GM18909 (cell line): ENCODE results near the gene RABGGTA.

Experiments
- ATAC-seq: cut with Tn5 transposase; IDR thresholded peaks from one replicate; pipeline ENCODE4 v1.9.1; 2021; ENCODE audit warnings: mild to moderate bottlenecking; ENCODE audit not compliant: unreplicated experiment, poor library complexity

RABGGTA gene

DNA sequence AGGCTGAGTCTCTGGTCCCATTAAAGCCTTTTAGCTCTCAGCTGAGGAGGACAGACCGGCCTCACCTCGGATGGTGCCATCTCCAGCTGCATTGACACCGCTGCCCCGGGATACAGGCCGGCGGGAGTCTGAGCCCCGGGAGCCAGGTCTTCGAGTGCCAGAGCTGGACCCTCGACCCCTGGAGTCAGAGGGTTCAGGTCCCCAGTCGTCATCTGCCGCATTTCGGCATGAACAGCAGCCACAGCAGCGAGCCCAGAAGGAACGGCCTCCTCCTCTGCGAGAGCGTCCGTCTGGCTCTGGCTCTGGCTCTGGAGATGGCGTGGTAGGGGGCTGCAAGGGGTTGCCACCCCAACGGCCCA is 9.4 kb downstream of the RABGGTA start:
- ATAC-seq: no peak

DNA sequence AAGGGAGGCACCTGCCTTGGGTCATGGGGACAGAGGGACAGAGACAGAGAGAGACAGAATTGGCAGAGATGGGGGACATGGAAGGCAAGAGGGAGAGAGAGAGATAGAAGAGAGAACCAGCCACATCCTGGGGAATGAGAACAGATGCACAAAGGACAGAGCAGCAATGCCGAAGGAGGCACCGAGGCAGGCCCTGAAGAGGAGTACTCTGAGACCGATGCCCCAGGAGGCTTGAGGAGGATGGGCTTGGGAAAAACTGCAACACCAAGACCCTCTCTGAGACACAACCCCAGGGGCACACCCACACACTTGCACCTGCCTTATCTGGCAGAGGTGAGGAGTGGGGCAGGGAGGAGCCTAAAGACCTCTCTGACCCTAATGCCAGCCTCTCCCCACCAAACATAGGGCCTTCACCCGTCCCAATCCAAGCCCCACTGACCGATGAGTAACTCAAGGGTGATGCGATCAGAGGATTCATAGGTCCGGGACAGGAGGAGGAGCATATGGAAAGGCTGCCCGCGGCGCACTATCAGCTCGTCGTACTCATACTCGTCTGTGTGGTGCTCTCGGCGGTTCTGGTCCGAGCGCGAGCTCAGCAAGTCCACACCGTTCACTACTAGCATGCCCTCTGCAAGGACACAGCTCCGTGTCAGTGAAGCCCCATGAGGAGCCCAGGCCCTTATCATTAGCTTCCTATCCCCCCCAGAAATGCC is 10.0 kb downstream of the RABGGTA start:
- ATAC-seq: no peak

DNA sequence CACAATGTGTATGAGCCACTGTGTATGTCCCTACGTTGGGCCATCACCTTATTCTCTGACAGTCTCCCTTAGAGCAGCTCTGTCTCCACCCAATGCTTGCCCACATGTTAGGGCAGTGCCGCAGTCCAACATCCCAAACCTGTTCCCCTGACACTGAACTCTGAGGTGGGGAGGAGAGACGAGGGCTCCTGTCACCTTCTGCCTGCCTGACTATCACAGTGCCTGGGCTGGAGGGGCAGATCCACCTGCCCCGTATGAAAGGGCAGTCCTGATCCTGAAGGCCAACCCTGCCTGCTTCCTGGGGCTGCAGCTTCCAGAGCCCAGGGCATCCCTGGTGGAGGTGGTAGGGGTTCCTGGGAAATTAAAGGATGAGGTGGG is 10.6 kb downstream of the RABGGTA start:
- no peak for ATAC-seq

DNA sequence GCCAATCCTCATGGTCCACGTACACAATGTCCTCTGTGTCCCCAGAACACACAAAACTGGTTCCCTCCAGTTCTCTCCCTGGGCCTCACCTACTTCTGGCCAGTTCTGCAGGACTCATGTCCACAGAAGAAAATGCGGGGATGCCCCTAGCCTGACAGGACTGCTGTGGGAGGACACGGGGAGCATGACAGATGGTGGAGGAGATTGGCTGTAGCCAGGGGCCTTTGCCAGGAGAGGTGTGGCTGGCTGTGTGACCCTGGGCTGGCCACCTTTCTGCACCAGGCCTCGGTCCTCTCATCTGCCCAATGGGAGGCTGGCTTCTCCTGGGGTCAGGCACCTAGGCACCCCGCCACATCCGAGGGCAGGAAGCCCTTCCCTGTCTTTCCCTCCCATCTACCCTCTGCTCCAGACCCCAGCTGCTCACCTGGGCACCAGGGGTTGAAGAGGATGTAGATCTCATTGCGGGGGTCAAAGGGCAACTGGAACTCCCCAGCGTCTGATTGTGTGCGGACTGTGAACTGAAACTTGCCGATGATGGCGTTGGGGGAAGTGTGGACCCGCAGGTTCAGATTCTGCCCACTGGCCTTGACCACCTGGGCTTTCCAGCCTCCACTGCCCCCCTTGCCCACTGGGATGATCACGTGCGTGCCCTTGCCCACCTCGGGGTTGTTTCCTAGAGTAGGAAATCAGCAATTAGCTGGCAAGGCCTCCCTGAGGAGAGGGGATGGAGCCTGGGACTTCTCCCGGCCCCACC is 11.2 kb downstream of the RABGGTA start:
- ATAC-seq: no peak

DNA sequence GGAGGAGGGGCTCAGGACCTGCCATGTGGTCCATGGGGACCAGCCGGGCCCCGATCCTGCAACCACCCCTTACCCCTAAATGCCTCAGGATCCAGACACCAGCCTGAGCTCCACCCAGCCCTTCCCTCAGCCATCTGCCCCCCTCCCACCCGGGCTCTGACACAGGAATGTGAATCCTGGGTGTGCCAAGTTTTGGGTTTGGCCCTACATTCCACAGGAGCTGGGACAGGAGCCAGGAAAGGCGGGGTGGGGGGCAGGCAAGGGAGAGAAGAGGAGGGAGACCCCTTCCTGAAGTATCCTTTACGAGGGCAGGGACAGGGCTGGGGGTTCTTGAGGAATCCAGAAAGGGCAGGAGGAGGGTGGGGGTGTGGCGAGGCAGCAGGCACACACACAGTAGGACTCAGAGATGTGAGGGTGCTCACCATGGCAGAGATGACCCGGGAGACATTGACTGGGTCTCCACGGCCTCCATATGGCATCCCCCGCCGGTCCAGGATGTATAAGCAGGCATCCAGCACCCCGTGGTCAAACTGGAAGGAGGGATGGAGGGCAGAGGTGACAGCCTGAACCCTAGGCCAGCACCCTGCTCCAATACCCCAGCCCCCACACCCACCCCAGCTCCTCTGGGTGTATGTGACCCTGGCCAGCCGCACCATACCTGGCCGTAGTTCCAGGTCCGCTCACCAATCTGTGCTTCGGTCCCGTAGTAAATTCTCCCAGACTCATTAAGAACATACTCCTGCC is 11.9 kb downstream of the RABGGTA start:
- ATAC-seq: no peak

DNA sequence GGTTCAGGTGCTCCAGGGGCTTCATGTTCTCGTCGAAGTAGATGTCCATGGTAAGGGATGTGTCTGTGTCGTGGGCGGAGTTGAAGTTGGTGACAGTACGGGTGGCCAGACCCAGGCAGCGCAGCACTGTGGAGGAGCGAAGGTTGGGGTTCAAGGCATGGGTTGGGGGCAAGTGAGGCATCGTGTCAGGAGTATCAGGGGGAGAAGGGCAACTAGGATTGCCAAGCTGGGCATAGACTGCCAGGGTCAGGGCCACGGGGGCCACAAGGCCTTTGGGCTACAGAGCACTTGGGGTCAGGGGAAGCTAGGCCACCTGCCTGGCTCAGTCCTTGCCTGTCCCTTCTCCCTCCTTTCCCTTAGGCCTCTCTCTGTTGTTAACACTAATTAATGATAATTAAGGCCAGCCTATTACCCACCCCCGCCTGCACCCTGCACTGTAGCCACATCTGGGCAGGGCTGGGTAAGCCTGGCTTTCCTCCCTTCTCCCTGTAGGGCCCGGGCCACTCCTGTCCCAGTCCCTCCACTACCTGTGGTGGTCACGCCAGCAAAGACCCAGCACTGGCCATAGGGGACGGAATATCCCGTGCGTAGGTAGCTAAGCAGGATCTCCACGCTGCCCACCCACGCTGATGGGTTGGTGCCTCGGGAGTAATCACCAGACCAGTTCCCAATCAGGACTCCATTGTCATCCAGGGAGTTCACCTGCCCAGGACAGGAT is 12.7 kb downstream of the RABGGTA start:
- no peak for ATAC-seq

DNA sequence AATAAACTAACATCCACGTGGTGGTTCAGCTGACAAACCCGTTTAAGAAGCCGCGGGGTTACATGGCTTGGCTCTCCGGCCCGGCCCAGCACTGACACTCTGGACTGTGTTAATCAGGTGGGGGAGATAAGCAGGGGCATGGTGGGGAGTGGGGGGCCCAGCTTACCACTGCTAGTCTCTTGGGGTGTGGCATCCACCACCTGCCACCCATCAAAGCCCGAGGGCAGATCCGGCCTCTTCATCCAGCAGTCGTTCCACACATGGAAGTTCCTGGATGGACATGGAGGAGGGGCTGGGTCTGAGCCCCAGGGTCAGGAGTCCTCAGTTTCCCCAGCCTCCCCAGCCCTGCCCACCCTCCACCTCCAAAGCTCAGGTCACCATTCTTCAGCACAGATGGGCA is 13.3 kb downstream of the RABGGTA start:
- ATAC-seq: no peak

DNA sequence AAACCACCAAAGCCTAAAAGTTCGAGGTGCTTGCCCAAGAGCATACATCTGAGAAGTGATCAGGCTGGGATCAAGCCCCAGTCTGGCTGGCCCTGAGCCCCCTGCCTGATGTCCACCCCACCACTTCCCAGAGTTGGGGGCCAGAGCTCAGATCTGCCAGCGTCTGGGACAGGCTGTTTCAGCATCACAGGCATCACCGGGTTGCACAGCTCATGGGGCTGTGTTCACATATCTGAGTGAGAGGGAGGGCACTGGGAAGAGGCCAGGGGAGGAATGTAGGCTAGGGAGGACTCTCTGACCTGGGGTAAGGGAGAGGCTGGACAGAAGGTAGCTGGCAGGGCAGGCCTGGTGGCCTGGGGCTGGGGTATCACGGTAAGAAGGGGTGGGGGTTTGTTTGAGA is 14.4 kb downstream of the RABGGTA start:
- no peak for ATAC-seq

DNA sequence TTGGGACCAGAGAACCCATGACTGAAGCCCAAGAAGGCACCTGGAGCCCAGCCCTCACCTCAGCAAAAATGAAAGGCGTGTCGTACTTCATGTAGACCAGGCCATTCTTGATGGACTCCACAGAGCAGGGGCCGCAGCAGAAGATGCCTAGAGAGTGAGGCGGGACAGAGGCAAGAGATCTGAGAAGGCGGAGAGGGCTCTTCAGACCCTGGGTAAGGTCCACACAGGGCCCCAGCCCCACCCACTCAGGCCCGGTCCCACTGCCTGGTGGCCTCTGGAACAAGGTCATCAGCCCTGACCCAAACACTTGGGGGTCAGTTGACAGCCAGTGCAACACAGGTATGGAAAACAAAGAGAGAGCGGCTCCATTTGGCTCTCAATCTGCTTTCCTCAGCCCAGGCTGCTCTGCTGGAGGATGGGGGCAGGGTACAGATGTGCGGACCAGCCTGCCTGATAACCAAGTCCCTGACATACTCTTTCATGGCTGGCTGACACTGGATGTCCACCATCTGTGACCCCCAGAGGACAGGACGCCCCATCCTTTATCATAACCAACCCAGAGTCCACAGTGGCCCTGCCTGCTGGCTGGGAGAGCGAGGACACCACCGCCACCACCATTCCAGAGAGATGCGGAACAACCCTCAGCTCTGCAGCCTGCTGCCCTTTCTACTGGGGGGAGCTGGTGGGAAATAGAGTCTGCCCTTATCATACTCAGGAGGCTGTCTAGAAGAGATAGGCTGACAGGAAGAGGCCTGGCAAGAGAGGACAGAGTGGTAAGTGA is 15.3 kb downstream of the RABGGTA start:
- no peak for ATAC-seq

DNA sequence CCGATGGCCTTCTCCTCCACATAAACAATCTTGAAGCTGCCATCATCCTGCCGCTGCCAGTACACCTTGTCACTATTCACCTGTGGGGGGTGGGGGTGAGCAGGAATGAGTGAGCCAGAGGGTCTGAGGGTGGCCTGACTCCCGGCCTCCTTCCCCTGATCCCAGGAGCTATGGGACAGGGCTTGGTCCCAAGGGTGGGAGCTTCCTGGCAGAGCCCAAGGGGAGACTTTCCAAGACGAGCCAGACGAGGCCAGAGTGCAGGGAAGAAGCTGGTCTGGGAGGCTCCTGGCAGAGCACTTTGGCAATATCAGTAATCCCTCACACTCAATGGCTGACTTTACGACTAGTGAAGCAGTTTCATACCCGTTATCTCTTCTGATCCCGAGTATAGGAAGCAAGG is 16.0 kb downstream of the RABGGTA start:
- no peak for ATAC-seq

DNA sequence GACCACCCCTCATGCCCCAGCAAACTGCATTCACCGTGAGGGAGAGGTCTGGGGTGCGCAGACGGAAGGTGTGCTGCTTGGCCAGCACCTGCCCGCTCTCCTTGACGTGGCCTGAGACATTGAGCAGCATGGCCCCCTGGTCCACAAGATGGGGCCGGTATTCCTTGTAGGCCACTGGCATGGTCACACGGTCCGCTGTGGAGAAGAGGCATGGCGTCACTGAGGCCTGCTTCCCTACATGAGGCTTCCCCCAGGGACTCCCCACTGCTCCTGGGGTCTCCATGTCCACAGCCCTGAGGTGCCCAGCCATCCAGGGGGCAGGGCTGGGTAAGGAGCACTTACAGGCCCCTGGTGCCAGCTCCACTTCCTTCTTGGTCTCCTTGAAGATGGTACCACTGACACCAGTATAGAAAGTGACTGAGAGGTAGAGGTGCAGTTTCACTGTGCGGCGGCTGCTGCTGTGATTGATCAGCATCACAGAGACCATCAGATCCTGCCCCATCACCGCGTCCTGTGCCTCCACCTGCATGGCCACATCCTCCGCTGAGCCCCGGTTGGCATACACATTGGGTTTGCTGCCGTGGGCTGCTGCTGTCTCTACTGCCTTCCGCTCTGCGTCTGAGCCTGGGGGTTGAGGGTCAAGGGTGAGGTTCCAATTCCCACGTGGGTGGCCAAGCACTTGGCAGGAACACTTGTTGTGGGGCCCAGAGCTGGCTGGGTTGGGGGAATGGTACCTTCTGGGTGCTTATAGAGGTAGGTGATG is 16.6 kb downstream of the RABGGTA start:
- no peak for ATAC-seq

DNA sequence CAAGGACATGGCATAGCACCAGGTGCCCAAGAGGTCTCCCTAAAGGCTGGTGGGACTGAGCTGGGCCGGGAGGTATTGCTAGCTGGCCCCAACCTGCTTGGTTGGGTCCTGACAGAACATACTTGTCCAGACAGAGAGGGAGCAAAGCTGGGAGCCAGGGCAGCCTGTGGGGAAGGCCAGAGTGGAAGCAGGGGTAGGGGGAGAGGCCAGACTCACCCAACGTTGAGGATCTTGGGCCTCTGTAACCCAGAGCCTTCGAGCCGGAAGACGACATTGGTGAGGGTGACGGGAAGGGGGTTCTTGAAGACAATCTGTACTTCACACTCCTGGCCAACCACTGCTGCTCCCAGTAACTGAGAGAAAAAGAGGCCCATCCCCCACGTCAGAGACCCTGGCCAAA is 17.5 kb downstream of the RABGGTA start:
- ATAC-seq: no peak

DNA sequence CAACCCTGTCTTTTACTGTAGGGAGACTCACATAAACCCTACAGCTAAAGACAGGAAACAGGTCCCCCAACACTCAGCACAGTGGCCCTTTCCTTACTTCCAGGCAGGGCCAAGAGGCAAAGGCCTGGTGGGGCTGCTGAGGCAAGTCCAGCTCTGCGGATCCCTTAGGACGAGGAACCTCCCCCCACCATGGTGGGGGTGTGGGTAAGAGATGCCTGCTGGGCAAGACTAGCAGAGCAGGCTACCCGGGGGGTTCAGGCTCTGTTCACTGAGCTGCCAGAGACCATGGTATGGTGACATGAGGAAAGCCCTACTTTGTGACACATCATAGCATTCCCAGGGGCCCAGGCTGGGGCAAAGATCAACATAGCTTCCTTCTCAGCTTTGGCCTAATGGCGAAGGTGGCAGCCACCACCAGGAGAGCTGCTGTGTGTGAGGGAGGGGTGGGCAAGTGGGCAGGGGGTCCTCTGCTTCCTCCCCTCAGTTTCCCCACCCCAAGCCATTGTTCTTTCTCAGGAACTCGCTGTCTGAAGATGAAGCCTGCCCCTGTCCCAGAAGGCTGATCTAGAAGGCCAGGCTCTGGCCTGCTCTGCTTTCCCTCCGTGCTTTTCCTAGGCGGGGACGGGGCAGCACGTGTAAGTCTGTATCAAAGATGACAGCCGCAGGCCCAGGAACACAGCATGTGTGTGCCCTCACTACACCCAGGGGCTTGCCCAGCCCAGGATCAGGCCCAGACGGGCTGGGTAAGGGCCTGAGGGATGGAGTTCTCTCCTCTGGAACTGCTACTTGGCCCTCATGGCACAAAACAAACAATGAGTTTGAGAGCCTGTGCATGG is 18.9 kb downstream of the RABGGTA start:
- ATAC-seq: no peak

DNA sequence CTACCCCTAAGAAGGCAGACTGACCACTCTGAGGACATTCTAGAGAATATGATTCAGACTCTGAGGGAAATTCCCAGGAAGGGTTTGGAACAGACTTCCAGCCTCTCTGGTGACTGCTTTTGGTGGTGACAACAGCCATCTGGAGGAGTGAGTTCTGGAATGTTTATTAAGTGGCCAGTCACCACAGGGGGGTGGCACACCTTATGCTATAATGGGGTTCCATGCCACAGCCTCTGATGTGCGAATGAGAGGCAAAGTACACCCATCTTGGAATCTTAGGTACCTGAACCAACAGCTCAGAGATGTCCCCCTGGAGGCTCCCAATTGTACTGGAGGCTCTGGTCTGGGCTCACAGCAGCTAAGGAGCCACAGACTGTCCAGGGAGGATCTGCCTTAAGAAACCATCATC is 19.5 kb downstream of the RABGGTA start:
- no peak for ATAC-seq

DNA sequence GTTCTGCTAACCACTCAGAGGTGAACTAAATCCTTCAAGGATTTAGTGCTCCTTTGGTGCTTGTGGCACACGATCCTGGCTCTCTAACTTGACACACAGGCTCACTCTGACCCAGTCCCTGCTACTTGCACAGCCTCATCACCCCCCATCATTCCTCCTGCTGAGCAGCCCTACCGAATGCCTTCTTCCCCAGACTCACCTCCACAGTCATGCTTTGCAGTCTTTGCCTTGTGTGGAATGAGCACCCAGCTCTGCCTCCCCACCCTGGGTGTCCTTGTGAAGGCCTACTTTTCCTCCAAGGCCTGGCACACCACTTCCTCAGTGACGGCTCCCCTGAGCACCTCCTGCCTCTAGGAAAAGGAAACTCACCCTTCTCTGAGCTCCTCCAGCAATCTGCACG is 21.0 kb downstream of the RABGGTA start:
- ATAC-seq: no peak

DNA sequence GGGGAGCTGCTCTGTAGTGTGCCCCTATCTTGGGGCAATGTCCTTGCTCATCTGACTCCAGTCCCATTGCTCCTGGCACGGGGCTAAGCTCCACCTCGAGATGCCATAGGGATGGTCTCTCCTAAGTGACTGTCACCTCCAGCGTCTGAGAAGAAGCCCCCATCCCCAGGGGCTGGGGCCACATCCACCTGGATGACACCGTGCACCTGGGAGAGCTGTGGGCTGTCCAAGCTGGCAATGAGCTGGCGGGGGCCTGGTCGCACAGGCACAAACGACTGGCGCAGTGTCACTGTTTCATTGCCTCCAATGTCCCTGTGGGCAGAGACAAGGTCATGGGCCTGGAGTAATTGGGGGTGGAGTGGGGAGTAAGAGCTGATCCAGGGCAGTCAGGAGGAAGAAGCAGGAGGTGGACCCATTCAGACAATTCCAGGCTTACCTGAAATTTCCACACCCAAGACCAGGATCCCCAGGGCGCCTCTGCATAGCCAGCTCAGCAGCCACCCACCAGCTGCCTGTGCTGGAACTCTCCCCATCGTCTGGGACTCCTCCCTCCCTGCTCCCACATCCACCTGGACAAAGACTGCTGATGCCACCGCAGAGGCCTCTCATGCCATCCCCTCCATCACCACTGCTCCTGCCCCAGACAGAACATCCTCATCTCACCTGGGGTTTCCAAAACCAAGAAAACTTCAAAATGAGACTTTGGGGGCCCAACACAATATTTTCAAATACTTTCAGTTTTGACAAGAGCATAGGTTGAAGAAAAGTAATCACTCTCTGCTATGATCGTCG is 22.0 kb downstream of the RABGGTA start:
- no peak for ATAC-seq

DNA sequence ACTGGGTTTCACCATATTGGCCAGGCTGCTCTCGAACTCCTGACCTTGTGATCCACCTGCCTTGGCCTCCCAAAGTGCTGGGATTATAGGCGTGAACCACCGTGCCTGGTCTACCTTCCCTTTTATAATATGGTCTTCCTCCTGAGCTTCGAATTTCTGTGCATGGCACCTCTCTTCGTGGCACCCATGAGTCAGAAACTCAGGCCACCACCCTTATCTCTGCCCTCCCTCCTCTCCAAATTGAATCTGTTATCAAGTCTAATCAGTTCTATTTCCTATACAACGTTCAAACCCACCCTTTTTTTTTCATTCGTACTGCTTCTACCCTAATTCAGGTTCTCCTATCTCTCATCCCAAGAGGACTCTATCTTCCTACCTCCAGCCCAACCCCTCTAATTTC is 24.0 kb downstream of the RABGGTA start:
- no peak for ATAC-seq

DNA sequence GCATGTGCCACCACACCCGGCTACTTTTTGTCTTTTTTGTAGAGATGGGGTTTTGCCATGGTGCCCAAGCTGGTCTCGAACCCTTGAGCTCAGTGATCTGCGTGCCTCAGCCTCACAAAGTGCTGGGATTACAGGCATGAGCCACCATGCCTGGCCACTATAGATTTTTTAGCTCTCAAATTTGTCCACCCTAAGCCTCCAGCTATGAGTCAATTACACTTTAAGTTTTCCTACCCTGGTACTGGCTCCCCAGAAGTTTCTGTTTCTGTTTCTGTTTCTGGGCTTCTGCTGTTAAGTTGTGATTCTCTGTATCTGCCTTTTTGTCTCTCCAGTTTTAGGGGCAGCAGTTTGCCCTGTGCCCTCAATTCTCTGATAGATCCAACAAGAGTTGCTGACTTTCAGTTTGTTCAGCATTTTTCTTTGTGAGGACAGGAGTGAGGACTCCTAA is 24.6 kb downstream of the RABGGTA start:
- peak; percentile 22 for ATAC-seq
